ENCODE measurements around the gene TMC3.
A peak's percentile ranks its signal among the peaks of the same experiment; 100 is the strongest.

TMC3 gene

DNA sequence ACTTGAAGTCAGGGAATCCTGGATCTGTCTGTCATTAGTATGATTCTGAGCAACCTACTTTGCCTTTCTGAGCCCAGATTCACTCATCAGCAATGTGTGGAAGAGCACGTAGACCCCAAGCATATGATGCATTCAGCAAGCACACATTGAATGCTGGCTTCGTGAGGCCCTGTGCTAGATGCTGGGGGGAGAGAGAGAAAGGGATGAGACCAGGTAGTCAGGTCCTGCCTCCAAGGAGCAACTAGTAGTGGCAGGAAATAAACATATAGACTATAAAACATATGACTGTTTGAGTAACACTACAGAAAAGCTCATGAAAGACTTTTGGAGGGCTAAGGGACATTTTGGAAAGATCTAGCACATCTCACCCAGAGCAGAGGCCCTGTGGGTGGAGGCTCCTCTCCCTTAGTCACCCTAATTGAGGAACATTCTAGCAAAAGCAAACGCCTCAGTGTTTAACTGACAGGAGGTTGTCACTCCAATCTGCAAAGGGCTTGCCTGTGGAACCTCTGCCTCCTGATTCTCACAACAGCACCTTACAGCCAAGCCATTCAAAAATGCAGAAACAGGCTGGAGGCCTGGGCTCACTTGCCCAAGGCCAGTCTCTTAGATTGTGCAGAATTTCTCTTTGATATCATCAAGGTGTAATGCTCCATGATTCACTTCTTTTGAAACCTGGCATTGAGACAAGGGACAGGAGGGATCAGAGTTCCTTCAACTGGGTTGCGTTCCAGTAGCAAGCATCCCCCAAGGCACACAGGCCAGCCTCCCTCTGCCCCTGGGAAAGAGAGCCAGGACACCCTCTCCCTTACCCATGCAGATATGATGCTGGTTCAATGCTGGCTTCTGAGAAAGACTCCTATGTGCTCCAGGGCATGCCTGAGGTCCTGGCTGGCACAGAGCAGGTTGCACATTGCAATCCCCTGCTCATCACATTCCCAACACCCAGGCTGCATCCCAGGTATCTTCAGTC is 76.1 kb downstream of the TMC3 start:
- DNase-seq (ENCODE audit: low read depth), result no peak

DNA sequence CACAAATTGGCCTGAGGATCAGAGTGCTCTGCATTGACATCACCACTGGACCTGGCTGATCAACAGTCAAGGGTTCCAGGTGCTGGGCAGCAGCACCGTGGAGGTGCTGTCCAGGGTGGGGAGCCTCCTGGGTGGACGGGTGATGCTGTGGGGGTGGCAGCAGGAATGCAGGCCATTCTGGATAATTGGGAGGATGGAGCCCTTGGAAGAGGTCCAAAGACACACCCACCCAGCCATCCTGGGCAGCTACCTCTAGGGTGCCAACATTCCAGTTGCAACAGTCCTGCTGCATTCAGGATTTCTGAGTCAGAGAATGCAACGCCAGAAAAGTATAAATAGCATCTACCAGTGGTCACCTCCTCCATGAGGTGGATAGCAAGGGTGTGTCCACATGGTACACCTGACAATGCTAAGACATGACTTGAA is 76.9 kb downstream of the TMC3 start:
- DNase-seq (ENCODE audit: low read depth), result peak; percentile 28

DNA sequence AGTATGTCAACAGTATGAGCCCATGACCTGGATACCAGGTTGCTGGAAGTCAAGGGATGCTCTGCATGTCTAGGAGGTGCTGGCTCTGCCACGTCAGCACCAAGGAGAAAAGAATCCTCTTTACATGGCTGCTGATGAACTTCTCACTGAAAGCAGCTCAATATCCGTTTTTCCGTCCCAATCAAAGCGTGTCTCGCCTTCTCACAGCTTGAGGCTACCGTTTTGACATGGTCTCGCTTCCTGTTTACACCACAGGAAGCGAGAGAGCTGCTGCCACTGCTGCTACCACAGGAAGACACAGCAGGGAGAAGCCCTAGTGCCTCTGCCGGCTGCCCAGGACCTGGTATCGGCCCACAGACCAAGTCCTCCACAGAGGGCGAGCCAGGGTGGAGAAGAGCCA is 77.3 kb downstream of the TMC3 start:
- no peak for DNase-seq (ENCODE audit: low read depth)

DNA sequence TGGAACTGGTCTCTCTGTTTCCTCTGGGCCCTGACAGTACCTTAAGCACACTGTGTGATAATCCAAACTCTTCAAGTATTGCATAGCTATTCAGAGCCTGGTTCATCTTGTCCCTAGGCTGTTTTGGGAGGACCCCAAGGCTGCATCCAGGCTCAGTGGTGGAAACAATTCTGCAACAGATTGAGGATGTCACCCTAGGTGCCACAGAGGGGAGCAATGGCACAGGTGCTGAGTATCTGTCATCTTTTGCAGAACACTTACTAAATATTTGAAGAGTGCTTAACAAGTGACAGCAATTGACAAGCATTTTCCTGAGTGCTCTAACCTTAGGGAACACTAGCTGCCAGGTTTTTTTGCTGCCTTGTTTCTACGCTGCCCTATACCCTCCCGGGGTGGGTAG is 77.8 kb downstream of the TMC3 start:
- DNase-seq (ENCODE audit: low read depth), result no peak

DNA sequence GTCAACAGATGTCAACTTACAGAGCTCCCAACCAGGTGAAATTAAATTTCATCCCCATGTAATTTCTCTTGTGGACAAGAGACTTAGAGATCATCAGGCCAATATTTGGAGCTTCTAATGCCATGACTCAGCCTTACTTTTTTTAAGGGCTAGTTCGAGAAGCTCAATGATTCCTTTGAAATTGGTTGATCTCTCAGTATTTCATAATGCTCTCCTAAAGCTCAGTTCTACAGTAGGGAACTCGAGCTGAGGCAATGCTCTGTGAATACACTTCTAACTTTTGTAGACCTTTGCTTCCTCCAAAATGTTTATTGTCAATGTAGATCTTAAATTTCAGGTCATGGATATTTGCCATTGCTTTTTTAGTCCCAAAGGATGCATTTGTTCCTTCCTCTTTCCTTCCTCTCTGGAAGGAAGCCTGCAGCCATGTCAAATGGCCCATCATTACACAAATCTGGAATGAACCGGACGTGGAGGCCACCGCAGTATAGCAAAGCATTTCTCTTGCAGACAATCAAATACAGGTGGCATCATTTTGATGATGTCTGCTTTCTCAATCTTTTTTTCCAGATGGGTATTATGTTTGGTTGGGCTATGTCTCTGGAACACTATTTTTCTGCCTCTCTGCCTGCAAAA is 78.4 kb downstream of the TMC3 start:
- peak; percentile 37 for DNase-seq (ENCODE audit: low read depth)

DNA sequence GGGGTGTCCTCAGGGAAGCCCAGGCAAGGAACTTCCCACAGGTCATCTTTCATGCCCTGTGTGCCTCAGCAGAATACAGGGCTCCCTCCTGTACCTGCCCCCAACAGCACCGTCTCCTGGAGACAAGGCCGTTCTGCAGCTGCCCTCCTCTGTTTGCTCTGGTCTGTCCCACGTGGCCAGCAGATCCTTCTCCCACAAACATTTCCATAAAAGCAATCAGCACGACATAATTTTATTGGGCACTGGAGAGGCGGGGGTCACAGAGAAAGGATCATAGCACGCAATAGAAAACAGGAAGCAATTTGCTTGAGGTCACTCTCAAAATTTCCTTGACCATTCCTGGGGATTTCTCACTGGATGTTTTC is 79.5 kb downstream of the TMC3 start:
- DNase-seq (ENCODE audit: low read depth), result no peak

DNA sequence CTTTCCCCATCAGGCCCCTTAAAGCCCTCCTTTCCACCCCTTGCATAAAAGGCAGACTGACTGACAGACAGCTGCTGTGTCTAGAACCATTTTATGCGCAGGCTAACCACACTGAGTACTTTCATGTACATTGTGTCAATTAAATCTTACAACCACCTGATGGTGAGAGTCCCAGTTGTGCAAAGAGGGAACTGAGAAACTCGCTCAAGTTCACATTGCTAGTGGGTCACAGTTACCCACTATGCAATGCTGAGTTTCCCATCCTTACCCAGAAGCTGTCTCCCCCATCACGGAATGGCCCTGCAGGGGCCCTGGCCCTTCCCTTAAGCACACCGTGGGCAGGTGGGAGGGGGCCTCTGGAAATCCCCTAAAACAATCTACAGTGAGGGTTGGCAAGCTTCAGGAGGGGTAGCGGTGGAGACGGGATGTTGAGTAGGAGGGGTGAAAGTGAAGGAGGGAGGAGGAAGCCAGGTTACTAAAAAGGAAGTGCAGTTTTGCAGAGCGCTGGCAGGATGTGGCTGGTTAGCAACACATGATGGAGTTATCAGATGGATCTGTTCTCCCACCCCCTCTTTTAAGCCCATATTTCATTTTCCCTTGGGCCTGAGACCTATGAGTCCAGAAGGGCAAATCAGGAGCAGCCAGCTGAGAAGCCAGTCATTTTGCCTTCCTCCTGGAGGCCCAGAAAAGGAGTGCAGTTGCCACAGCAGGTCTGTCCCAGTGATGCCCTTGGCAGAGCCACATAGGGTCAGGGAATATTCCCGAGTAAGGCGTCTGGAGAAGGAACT is 80.1 kb downstream of the TMC3 start:
- DNase-seq (ENCODE audit: low read depth), result no peak

DNA sequence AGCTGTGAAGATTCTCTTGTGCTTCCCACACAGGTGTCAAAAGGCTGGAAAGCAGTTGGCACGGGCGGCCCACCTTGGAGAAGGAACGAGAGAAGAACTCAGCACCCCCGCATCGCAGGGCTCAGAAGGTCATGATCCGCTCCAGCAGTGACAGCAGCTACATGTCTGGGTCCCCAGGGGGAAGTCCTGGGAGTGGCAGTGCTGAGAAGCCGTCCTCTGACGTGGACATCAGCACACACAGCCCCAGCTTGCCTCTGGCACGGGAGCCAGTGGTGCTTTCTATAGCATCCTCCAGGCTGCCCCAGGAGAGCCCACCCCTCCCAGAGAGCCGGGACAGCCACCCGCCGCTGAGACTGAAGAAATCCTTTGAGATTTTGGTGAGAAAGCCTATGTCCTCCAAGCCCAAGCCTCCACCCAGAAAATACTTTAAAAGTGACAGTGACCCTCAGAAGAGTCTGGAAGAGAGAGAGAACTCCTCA is 81.5 kb downstream of the TMC3 start:
- DNase-seq (ENCODE audit: low read depth), result no peak

DNA sequence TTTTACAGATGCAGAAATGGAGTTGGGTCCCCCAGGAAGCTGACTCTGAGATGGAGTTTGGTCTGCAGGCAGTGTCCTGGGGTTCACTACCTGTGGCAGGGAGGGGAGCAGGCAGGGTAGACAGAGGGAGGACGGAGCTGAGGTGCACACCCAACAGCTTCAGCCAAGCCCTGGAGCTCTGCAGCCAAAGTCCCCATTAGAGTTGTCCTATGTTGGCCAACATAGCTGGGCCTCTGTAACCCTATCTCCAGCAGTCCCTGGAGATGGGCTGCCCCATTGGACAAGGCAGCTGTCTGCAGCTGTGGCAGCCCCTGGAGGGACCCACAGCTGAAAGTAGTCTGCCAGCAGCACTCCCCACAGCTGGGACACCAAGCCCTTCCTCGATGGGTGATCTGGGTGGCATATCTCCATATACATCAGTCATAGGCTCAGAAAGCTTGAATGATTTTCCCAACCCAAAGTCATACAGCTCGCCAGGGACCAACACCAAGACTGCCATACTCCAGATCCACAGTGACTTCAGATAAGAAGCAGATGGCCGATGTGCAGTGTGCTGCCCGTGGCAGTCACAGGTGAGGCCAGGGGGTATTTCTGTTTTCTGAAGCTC is 82.0 kb downstream of the TMC3 start:
- DNase-seq (ENCODE audit: low read depth), result no peak

DNA sequence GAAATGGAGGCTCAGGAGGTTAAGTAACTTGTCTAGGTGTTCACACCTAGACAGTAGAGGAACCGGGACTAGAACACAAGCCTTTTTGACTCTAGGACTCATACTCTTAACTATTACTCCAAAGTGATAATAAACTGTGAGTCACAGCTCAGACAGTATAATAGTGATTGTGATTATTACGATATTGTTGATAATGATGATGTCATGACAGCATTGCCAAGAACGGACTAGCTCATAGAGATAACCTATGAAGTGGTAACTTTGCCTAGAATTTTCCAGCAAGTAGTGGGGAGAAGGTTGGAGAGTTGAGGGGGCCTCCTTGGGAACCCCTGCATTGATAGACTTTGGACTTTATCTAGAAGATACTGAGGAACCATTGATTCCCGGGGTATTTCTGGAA is 84.1 kb downstream of the TMC3 start:
- no peak for DNase-seq (ENCODE audit: low read depth)

DNA sequence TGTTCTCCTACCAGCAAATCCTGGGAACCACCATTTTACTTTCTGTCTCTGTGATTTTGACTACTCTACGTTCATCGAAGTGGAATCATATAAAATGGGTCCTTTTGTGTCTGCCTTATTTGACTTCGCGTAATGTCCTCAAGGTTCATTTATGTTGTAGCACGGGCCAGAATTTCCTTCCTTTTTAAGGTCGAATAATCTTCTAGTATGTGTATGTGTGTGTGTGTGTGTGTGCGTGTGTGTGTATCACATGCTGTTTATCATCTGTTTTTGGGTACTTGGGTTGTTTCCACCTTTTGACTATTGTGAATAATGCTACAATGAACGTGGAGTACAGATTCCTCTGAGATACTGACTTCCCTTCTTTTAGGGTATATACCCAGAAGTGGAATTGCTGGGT is 85.4 kb downstream of the TMC3 start:
- no peak for DNase-seq (ENCODE audit: low read depth)

DNA sequence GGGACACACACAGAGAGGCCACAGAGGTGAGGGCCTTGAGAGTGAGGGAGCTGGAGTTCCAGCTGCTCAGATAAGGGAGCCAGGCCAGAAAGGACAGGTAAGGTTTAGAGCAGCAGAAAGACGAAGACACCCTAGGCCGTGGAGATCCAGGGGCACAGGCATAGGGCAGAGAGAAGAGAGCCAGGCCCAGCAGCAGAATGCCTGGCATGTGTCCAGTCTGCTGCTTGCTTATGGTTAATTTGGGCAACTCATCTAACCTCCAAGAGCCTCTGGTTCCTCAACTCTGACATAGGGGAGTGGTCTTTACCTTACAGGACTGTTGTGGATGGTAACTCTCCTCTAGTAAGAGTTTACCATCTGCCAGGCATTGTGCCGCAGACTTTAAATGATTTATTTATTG is 86.0 kb downstream of the TMC3 start:
- no peak for DNase-seq (ENCODE audit: low read depth)

DNA sequence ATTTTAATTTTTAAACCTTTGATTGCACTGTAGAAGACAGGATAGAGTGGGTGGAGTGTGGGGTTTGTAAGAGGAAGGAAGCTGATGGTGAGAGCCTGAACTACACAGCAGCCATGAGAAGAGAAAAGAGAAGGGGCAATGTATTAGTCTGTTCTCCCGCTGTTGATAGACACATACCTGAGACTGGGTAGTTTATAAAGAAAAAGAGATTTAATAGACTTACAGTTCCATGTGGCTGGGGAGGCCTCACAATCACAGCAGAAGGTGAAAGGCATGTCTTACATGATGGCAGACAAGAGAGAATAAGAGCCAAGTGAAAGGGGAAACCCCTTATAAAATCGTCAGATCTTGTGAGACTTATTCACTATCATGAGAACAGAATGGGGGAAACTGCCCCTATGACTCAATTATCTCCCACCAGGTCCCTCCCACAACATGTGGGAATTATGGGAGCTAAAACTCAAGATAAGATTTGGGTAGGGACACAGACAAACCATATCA is 87.3 kb downstream of the TMC3 start:
- DNase-seq (ENCODE audit: low read depth), result no peak

DNA sequence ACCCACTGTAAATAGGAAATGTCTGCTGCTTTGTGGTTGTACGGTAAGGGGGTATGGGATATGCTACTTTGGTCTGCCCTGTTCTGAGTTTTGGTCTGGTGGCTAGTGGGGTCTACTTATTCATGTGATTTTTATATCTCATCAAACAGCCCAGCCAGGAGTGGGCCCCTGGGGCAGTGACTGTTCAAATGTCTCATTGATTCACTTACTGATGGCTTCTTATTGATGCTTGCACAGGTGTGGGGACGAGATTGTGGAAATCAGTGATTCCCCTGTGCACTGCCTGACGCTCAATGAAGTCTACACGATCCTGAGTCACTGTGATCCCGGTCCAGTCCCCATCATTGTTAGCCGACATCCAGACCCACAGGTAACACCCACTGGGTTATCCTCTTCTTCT is 88.6 kb downstream of the TMC3 start:
- DNase-seq (ENCODE audit: low read depth), result no peak

DNA sequence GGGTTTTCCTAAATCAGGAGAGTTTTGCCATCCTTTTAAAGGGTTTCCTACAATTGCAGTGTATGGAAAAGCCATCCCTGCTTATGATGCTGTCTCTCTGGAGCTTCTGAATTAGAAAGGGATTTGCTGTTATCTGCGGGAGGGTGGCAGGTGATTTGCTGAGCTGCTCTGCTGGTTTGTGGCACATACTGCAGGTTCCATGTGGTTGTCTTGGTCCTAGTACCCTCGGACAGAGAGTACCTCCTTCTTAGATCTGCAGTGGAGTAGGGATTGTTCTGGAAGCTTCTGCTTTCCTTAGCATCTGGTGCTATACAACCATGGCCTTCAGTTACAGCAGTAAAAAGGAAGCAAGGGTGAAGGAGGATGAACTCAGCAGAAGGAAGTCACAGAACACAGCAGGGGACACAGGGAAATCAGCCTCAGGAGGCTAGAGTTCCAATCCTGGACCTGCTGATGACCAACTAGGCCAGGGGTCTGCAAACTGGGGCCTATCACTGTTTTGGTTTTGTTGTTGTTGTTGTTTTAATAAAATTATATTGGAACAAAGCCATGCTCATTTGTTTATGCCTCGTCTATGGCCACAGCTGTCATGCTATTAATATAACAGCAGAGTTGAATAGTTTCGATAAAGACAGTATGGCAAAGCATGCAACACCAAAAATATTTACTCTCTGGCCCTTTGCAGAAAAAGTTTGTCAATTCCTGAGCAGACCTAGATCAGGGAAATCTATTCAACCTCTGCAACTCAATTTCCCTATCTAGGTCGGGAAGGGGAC is 89.6 kb downstream of the TMC3 start:
- DNase-seq (ENCODE audit: low read depth), result no peak

DNA sequence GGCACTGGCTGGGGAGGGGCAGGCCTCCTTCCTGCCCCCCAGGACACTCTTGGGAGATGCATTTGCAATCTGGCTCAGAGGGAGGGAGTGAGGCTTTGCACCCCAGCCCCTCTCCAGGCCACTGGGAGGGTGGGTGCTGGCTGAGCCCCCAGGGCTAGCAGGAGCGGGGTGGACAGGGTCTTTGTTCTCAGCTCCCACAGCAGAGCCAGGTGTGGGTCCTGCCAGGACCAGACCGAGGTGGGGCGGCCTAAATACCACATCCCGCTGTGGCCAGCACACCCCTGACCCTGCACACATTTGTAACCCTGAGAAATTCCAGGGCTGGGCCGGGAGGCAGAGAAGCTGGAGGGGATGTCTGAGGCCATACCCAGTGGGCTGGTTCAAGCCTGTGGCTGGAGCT is 91.1 kb downstream of the TMC3 start:
- DNase-seq (ENCODE audit: low read depth), result no peak

DNA sequence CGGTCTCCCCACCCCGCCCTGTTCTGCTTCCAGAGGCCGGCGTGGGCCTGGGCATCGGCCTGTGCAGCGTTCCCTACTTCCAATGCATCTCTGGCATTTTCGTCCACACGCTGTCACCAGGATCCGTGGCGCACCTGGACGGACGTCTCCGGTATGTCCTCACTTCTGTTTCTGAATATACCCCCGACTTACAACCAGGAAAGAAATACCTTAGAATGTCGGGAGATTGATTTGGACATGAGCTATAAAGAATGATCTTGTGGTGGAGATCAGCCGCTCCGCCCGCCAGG is 91.5 kb downstream of the TMC3 start:
- no peak for DNase-seq (ENCODE audit: low read depth)

DNA sequence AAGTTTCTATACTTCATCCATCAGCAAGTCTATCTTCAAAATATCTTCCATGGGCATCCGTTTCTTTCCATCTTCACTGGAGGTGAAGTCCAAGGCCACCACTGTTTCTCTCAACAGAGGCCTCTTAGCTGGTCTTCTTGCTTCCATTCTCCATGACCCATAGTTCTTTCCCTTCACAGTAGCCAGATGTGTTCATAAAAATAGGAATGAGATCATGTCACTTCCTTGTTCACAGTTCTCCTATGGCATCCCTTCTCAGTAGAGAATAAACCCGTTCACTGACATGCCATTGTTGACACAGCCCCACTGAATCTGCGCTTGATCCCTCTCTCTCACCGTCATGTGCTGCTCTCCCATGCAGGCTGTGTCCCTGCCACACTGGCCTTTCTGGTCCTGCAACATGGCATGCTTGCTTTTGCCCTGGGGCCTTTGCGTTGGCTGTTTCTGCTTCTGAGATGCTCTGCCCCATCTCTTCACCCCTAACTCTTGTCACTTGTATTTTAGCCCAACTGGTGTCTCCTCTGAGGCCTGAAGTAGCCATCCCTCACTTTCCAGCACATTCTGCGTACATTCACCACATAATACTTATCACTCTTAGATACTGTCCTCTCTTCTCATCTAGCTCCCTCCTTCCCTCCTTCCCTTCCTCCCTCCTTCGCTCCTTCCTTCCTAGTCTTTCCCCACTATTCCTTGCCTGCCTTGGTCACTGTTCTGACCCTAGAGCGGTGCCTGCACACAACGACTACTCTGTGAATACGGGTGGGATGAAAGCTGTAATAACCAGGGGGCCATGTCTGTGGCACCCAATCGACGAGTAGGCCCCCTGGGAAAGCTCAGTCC is 92.0 kb downstream of the TMC3 start:
- DNase-seq (ENCODE audit: low read depth), result no peak

DNA sequence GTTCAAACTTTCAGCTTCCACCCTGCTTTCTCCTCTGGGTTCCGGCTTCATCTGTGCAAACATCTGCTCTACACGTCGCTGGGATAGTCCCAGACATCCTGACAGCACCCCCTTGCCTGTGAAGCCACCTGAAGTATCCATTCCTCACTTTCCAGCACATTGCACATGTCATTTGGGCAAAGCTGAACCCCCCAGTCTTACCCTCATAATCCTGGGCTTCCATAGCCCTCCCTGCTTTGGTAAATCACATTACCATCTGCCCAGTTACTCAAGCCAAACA is 92.6 kb downstream of the TMC3 start:
- DNase-seq (ENCODE audit: low read depth), result no peak

Measured in fibroblast of gingiva (primary cell).